GM12878 (cell line): ENCODE results near the gene NCBP1. TPM values are rescaled to one million over a fixed set of nuclear protein-coding genes. Genes with fewer than 3 reads are reported as not detected.

Source experiments
- ATAC-seq: fragments of 200-7000 bp; cut with Tn5 transposase; 3 replicates; pipeline ENCODE4 v1.9.1; 2020; ENCODE audit warnings: mild to moderate bottlenecking, moderate library complexity
- BruUV-seq: library from RNA; stranded (reverse); fragments of 400-500 nt; replicated peaks from 2 replicates; lab custom pipeline; 2021; lab: Mats Ljungman, UMichigan
- CTCF ChIA-PET: fragments of 300-600 bp; sonication (Branson Sonifier 250); formaldehyde crosslinking; extraction: SDS; loops from one replicate; lab custom pipeline; 2021; ENCODE audit warnings: inconsistent platforms; lab: Yijun Ruan, JAX
- POLR2A ChIA-PET: fragments of 350-600 bp; formaldehyde crosslinking; extraction: SDS; loops from one replicate; lab custom pipeline; 2021; ENCODE audit warnings: inconsistent platforms; lab: Charles Lee
- RAD21 ChIA-PET: fragments of 300-600 bp; sonication (Branson Sonifier 250); formaldehyde crosslinking; loops from one replicate; lab custom pipeline; 2023; ENCODE audit warnings: antibody characterized with exemption; ENCODE audit not compliant: unreplicated experiment; lab: Charles Lee
- SMC1A ChIA-PET: fragments of 300-600 bp; sonication (Branson Sonifier 250); formaldehyde crosslinking; loops from one replicate; lab custom pipeline; 2023; ENCODE audit not compliant: unreplicated experiment, uncharacterized antibody; lab: Charles Lee
- DNase-seq: peaks from one replicate; pipeline ENCODE4 v3.0.0-alpha.2; 2011; ENCODE audit warnings: low read depth, low spot score
- FAIRE-seq: peaks from 3 replicates; lab custom pipeline; 2011; peaks lifted over from hg19 to GRCh38; lab: Jason Lieb, UNC
- H2AFZ ChIP-seq: 2 replicates; pipeline ENCODE4 v1.6.0; 2011; ENCODE audit warnings: low read depth, low read length, control low read depth; ENCODE audit not compliant: control insufficient read depth
- H3K27ac ChIP-seq: 2 replicates; pipeline ENCODE4 v1.5.1; 2011; ENCODE audit warnings: control low read depth; ENCODE audit not compliant: control insufficient read depth, insufficient read depth
- H3K27me3 ChIP-seq, 2 experiments: replicated peaks in 1 of 2; 2 replicates each; pipeline versions ENCODE4 v1.6.0 to v1.6.1; 2011; ENCODE audit warnings: low read length in 1 of 2; ENCODE audit not compliant: control insufficient read depth in 2 of 2, insufficient read depth in 2 of 2
- H3K36me3 ChIP-seq, 2 experiments: 2 replicates each; pipeline ENCODE4 v1.5.1; 2011; ENCODE audit warnings: low read length in 1 of 2; ENCODE audit not compliant: control insufficient read depth in 2 of 2, insufficient read depth in 2 of 2
- H3K4me1 ChIP-seq: 2 replicates; pipeline ENCODE4 v1.6.1; 2011; ENCODE audit warnings: mild to moderate bottlenecking, low read length, moderate library complexity, mixed read lengths; ENCODE audit not compliant: control insufficient read depth, insufficient read depth
- H3K4me2 ChIP-seq: 2 replicates; pipeline ENCODE4 v1.6.0; 2011; ENCODE audit warnings: control low read depth; ENCODE audit not compliant: control insufficient read depth, insufficient read depth
- H3K4me3 ChIP-seq: fragments of 200-600 bp; sonication (generic); 2 replicates; pipeline ENCODE4 v1.5.1; 2016
- H3K79me2 ChIP-seq: 2 replicates; pipeline ENCODE4 v1.6.0; 2011; ENCODE audit warnings: low read length; ENCODE audit not compliant: control insufficient read depth, insufficient read depth
- H3K9ac ChIP-seq: 2 replicates; pipeline ENCODE4 v1.8.0; 2011; ENCODE audit warnings: low read length, control low read depth, mixed read lengths; ENCODE audit not compliant: control insufficient read depth, insufficient read depth
- H3K9me3 ChIP-seq: replicated peaks from 3 replicates; pipeline ENCODE4 v1.5.1; 2011; ENCODE audit warnings: mild to moderate bottlenecking, low read length; ENCODE audit not compliant: control insufficient read depth, insufficient read depth
- H4K20me1 ChIP-seq: 2 replicates; pipeline ENCODE4 v1.6.0; 2011; ENCODE audit not compliant: control insufficient read depth, insufficient read depth
- E4F1 ChIP-seq: fragments of 450-650 bp; IDR thresholded peaks from 2 replicates; pipeline ENCODE4 v1.6.1; 2018; ENCODE audit warnings: borderline replicate concordance, mild to moderate bottlenecking; ENCODE audit not compliant: partially characterized antibody
- EED ChIP-seq: sonication (generic); IDR thresholded peaks from 2 replicates; pipeline ENCODE4 v1.6.1; 2016; ENCODE audit warnings: antibody characterized with exemption, low read depth
- HDAC6 ChIP-seq: fragments of 200-600 bp; sonication (generic); IDR thresholded peaks from one replicate; pipeline ENCODE4 v1.8.0; 2017; ENCODE audit warnings: antibody characterized with exemption; ENCODE audit not compliant: unreplicated experiment
- MTA3 ChIP-seq: IDR thresholded peaks from 2 replicates; pipeline ENCODE4 v1.6.1; 2012; ENCODE audit warnings: low read length, inconsistent platforms, borderline replicate concordance
- PKNOX1 ChIP-seq: fragments of 450-650 bp; IDR thresholded peaks from 2 replicates; pipeline ENCODE4 v1.6.1; 2016; ENCODE audit warnings: mild to moderate bottlenecking
- POLR2AphosphoS5 ChIP-seq: IDR thresholded peaks from 2 replicates; pipeline ENCODE4 v1.6.1; 2011; ENCODE audit warnings: mild to moderate bottlenecking, low read length, inconsistent platforms
- REST ChIP-seq: IDR thresholded peaks from 2 replicates; pipeline ENCODE4 v1.6.1; 2012; ENCODE audit warnings: mild to moderate bottlenecking, low read depth, low read length
- SMAD5 ChIP-seq: IDR thresholded peaks from 2 replicates; pipeline ENCODE4 v1.6.1; 2016; ENCODE audit warnings: antibody characterized with exemption, low read depth
- TARDBP ChIP-seq: IDR thresholded peaks from 2 replicates; pipeline ENCODE4 v1.6.1; 2016; ENCODE audit warnings: borderline replicate concordance
- ZNF24 ChIP-seq: fragments of 450-650 bp; IDR thresholded peaks from 2 replicates; pipeline ENCODE4 v1.6.1; 2017; ENCODE audit warnings: antibody characterized with exemption, mild to moderate bottlenecking
- WGBS: methylation state at CpG from one replicate; pipeline ENCODE4 v1.1.6; 2016; ENCODE audit warnings: low lambda C conversion rate; ENCODE audit not compliant: insufficient replicate concordance, insufficient coverage; ENCODE audit errors: missing lambda C conversion rate; 5-methylcytosine and 5-hydroxymethylcytosine counted together
- in situ Hi-C: fragments of 300-500 bp; cut with MboI; formaldehyde crosslinking; loops from 9 replicates; pipeline ENCODE4 v1.14.3; 2018; ENCODE audit warnings: mixed read lengths
- intact Hi-C: fragments of 100-400 bp; cut with micrococcal nuclease; formaldehyde crosslinking; loops from one replicate; pipeline ENCODE4 v1.14.2; 2022; ENCODE audit not compliant: unreplicated experiment
- polyA plus RNA-seq, 11 experiments: library from polyadenylated mRNA; depleted of rRNA in 4 of 11; unstranded in 6 of 11; stranded (reverse) in 5 of 11; fragments of >200 nt; fragmentation: Nextera tagmentation in 4 of 11; fragmentation: Illumina TruSeq in 1 of 11; extraction: Ambion mirVana in 4 of 11; extraction: Trizol in 1 of 11; gene quantifications; 1 replicate in 1 of 11; 2 replicates in 10 of 11; pipeline versions ENCODE4 v1.2.1 to v1.2.3, GENCODE V29; 2011 to 2016; ENCODE audit warnings: inconsistent platforms in 2 of 11, missing spikeins in 2 of 11, low read depth in 1 of 11
- total RNA-seq, 4 experiments: library from RNA; depleted of rRNA in 3 of 4; stranded (reverse); fragments of >200 nt in 3 of 4; fragmentation: Illumina TruSeq in 1 of 4; extraction: Trizol in 1 of 4; gene quantifications; 2 replicates each; pipeline versions ENCODE4 v1.2.1 to v1.2.3, GENCODE V29; 2013 to 2021

The NCBP1 gene
- total and polyA plus RNA-seq, 10 of the 15 experiments (the other 5 are each of a cell fraction or from before 2014, with no cell fraction given) = 14.7 to 70.9 (median 36.0) TPM

- no peak for FAIRE-seq
- Histone ChIP-seq H3K36me3 (peaks cover 0 to 2% of the 10 kb centered on the region in 2 experiments; a peak in 1 of 4 replicates), H4K20me1 (no peaks in the 10 kb centered on the region), H3K9me3 (no peaks in the 10 kb centered on the region), H3K4me3 (no peak overlapping the region), H3K27me3 (no peaks in the 10 kb centered on the region), H3K4me1 (peaks cover 5% of the 10 kb centered on the region), H2AFZ (no peak overlapping the region), H3K79me2 (peaks cover 33% of the 10 kb centered on the region), H3K9ac (no peak overlapping the region), H3K27ac (no peak overlapping the region), H3K4me2 (no peak overlapping the region)
- intact Hi-C loops = no loop called here
- CTCF ChIA-PET = interaction anchor here (0.8 to 5.5 kb wide), 7 partner anchors 11 to 772 kb away, joined by 3 to 35 read pairs (median 6); no protein-coding TSS in a partner anchor
- SMC1A ChIA-PET = interaction anchor here (0.6 to 2.5 kb wide), 7 partner anchors 11 to 215 kb away, joined by 3 to 14 read pairs (median 6); no protein-coding TSS in a partner anchor
- POLR2A ChIA-PET = interaction anchor here (0.8 to 1.2 kb wide), 2 partner anchors 10 to 101 kb away, joined by 3 to 5 read pairs; no protein-coding TSS in a partner anchor
- TF ChIP-seq EED = no peak
- no peak for TF ChIP-seq REST
- no peak for TF ChIP-seq MTA3
- TF ChIP-seq HDAC6 = no peak
- no peak for TF ChIP-seq ZNF24
- TF ChIP-seq POLR2AphosphoS5 = no peak
- no peak for TF ChIP-seq TARDBP
- no peak for TF ChIP-seq PKNOX1
- TF ChIP-seq E4F1 = no peak
- no peak for TF ChIP-seq SMAD5
- RAD21 ChIA-PET = interaction anchor here (1.5 to 2.1 kb wide), 3 partner anchors 10 to 13 kb away, joined by 4 to 11 read pairs (median 6); no protein-coding TSS in a partner anchor
- BruUV-seq = no TSS peak
- no peak for ATAC-seq
- WGBS = 95% methylated on average over 3 of the region's 3 CpGs
- no peak for DNase-seq
- in situ Hi-C loops = loop anchor here (25.0 kb wide), 1 partner anchor 1216 kb away; the partner anchor contains the start of gene ZNF367
Observed at GRCh38 chr9:97628668-97629067, 5.0 kb upstream of the NCBP1 start.
